ENCODE data around the gene GLRX3.

GLRX3 gene

GRCh38 chr10:130208807-130209206, 72.6 kb downstream of the GLRX3 start:
- DNase-seq (ENCODE audit: low spot score) = no peak

- DNase-seq (ENCODE audit: low spot score) = no peak
Observed at GRCh38 chr10:130212746-130213145, 76.6 kb downstream of the GLRX3 start.

- DNase-seq (ENCODE audit: low spot score) = no peak
Observed at GRCh38 chr10:130213286-130214080, 77.3 kb downstream of the GLRX3 start.

GRCh38 chr10:130214431-130214830, 78.2 kb downstream of the GLRX3 start:
- no peak for DNase-seq (ENCODE audit: low spot score)

GRCh38 chr10:130215151-130215930, 79.2 kb downstream of the GLRX3 start:
- DNase-seq (ENCODE audit: low spot score) = no peak

- no peak for DNase-seq (ENCODE audit: low spot score)
Observed at GRCh38 chr10:130215931-130216231, 79.7 kb downstream of the GLRX3 start.

GRCh38 chr10:130218181-130218641, 82.0 kb downstream of the GLRX3 start:
- DNase-seq (ENCODE audit: low spot score) = no peak

GRCh38 chr10:130218936-130219335, 82.7 kb downstream of the GLRX3 start:
- DNase-seq (ENCODE audit: low spot score) = no peak

GRCh38 chr10:130220251-130221185, 84.3 kb downstream of the GLRX3 start:
- no peak for DNase-seq (ENCODE audit: low spot score)

- DNase-seq (ENCODE audit: low spot score) = no peak
Observed at GRCh38 chr10:130221456-130222375, 85.5 kb downstream of the GLRX3 start.

- DNase-seq (ENCODE audit: low spot score) = no peak
Observed at GRCh38 chr10:130222381-130222780, 86.2 kb downstream of the GLRX3 start.

GRCh38 chr10:130224228-130224627, 88.0 kb downstream of the GLRX3 start:
- DNase-seq (ENCODE audit: low spot score) = no peak

- DNase-seq (ENCODE audit: low spot score) = no peak
Observed at GRCh38 chr10:130226012-130226411, 89.8 kb downstream of the GLRX3 start.

GRCh38 chr10:130227883-130228282, 91.7 kb downstream of the GLRX3 start:
- DNase-seq (ENCODE audit: low spot score) = no peak

All from Ammon's horn (tissue), 1 donor.